ENCODE results near the gene TMEM176B. TPM values are rescaled to one million over a fixed set of nuclear protein-coding genes. Genes with fewer than 3 reads are reported as not detected.

Gene TMEM176B
- total RNA-seq, 2 donors from 2014 or later, result 32.9 to 36.3 TPM

DNA sequence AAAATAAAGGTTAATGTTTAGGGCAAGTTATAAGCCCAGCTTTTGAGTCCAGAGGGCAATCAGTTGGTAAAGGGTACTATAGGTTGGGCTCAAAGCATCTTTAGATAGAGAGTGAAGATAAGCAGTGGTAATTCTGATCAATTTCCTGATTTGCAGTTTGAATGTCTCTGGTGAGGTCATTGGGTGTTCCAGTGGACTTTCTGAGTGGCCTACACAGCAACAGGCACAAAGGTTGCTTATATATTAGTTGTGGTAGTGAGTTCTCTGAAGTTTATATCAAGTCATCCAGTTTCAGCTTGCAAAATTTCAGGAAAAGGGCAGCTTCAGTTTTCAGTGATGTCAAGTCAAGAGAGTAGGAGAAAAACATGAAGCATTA lies 33.8 kb downstream of the TMEM176B start:
- TF ChIP-seq POLR2A (IDR thresholded peaks at IDR 0.05), result no peak
- TF ChIP-seq, protein P1, sequence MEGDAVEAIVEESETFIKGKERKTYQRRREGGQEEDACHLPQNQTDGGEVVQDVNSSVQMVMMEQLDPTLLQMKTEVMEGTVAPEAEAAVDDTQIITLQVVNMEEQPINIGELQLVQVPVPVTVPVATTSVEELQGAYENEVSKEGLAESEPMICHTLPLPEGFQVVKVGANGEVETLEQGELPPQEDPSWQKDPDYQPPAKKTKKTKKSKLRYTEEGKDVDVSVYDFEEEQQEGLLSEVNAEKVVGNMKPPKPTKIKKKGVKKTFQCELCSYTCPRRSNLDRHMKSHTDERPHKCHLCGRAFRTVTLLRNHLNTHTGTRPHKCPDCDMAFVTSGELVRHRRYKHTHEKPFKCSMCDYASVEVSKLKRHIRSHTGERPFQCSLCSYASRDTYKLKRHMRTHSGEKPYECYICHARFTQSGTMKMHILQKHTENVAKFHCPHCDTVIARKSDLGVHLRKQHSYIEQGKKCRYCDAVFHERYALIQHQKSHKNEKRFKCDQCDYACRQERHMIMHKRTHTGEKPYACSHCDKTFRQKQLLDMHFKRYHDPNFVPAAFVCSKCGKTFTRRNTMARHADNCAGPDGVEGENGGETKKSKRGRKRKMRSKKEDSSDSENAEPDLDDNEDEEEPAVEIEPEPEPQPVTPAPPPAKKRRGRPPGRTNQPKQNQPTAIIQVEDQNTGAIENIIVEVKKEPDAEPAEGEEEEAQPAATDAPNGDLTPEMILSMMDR (IDR thresholded peaks at IDR 0.05), result no peak
- no peak for DNase-seq
- Histone ChIP-seq H3K4me1 (peaks cover 4% of the 10 kb centered on the region), H3K27ac (no peak overlapping the region), H3K36me3 (replicated peaks in 1 of 2; ENCODE audit: insufficient read depth in 1 of 2, low read depth in 2 of 2) (no peaks in the 10 kb centered on the region), H3K9me3 (peaks cover 0 to 3% (median 0%) of the 10 kb centered on the region in 3 donors), H3K4me3 (no peak overlapping the region), H3K27me3 (no peaks in the 10 kb centered on the region)
- no peak for ATAC-seq
- intact Hi-C loops (cut with DNase I), result no loop called here

DNA sequence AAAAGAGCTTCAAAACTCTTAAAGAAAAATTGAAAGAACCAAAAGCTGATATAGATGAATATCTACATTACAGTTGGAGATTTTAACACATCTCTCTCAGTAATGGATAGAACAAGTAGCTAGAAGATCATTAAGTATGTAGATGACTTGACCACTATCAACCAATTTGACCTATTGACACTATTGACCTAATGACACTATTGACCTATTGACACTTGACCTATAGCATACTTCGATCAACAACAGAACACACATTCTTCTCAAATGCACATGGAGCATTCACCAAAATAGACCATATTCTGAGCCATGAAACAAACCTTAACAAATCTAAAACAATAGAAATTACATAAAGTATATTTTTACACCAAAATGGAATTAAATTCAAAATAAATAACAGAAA lies 40.7 kb downstream of the TMEM176B start:
- Histone ChIP-seq H3K27me3 (no peaks in the 10 kb centered on the region), H3K9me3 (no peaks in the 10 kb centered on the region), H3K4me3 (no peak overlapping the region), H3K4me1 (no peaks in the 10 kb centered on the region), H3K27ac (no peak overlapping the region), H3K36me3 (replicated peaks in 1 of 2; ENCODE audit: insufficient read depth in 1 of 2, low read depth in 2 of 2) (no peaks in the 10 kb centered on the region)
- TF ChIP-seq, protein P1 (IDR thresholded peaks at IDR 0.05), result no peak
- no peak for TF ChIP-seq POLR2A (IDR thresholded peaks at IDR 0.05)
- ATAC-seq, result no peak
- no peak for DNase-seq
- WGBS, 2 donors, result 35 to 45% methylated on average over 1 of the region's 1 CpG
- intact Hi-C loops (cut with DNase I), result no loop called here

DNA sequence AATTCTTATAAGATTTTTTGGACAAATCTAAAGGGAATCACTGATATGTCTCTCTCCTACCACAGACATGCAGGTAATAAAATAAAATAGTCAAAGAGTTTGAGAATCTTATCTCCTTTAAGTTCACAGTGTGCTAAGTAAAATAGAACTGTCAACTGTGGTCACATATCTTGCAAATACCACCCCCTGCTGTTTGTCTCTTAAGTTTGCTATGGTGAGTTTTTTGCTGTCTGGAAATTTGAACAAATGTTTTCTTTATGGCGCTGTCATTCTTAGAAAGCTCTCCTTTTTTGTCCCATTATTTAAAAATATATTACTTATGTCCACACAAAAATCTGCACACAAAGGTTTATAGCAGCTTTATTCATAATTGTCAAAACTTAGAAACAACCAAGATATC lies 43.3 kb downstream of the TMEM176B start:
- no peak overlapping the region for H3K27ac ChIP-seq
- intact Hi-C loops (cut with DNase I), result no loop called here
- WGBS, 2 donors, result 17 to 33% methylated on average over 1 of the region's 1 CpG
- H3K27me3 ChIP-seq, result no peaks in the 10 kb centered on the region
- H3K36me3 ChIP-seq (replicated peaks in 1 of 2; ENCODE audit: insufficient read depth in 1 of 2, low read depth in 2 of 2), result no peaks in the 10 kb centered on the region
- no peak overlapping the region for H3K4me3 ChIP-seq
- TF ChIP-seq, protein P1 (IDR thresholded peaks at IDR 0.05), result peak in 5 of 7 experiments; percentile 11 to 55 (median 42)
- TF ChIP-seq POLR2A (IDR thresholded peaks at IDR 0.05), result no peak
- H3K4me1 ChIP-seq, result peaks cover 6% of the 10 kb centered on the region
- ATAC-seq (no peak), DNase-seq (no peak)
- no peaks in the 10 kb centered on the region for H3K9me3 ChIP-seq

DNA sequence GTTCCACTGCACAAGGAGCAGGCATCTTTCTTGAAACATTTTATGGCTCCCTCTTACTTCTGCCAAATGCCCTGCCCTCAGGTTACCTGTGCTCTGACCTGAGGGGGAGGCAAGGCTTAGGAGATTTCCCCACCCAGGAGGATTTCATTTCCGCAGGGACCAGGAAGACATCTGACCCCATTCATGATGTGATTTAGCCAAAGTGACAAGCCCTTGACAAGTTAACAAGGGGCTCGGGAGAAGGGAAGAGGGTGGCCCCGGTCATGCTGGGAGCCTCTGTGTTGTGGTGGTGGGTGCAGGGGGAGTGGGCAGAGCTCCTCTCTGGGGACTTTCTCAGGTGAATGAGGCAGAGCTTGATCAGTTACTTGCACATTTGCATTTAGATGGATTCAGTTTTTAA lies 44.0 kb downstream of the TMEM176B start:
- H3K36me3 ChIP-seq (replicated peaks in 1 of 2; ENCODE audit: insufficient read depth in 1 of 2, low read depth in 2 of 2), result no peaks in the 10 kb centered on the region
- TF ChIP-seq POLR2A (IDR thresholded peaks at IDR 0.05), result no peak
- TF ChIP-seq, protein P1 (IDR thresholded peaks at IDR 0.05), result no peak
- H3K27ac ChIP-seq, result no peak overlapping the region
- H3K27me3 ChIP-seq, result no peaks in the 10 kb centered on the region
- H3K4me1 ChIP-seq, result peaks cover 6% of the 10 kb centered on the region
- WGBS, 2 donors, result 65 to 76% methylated on average over 3 of the region's 3 CpGs
- ATAC-seq (no peak), DNase-seq (no peak)
- H3K4me3 ChIP-seq, result no peak overlapping the region
- intact Hi-C loops (cut with DNase I), result no loop called here
- no peaks in the 10 kb centered on the region for H3K9me3 ChIP-seq

DNA sequence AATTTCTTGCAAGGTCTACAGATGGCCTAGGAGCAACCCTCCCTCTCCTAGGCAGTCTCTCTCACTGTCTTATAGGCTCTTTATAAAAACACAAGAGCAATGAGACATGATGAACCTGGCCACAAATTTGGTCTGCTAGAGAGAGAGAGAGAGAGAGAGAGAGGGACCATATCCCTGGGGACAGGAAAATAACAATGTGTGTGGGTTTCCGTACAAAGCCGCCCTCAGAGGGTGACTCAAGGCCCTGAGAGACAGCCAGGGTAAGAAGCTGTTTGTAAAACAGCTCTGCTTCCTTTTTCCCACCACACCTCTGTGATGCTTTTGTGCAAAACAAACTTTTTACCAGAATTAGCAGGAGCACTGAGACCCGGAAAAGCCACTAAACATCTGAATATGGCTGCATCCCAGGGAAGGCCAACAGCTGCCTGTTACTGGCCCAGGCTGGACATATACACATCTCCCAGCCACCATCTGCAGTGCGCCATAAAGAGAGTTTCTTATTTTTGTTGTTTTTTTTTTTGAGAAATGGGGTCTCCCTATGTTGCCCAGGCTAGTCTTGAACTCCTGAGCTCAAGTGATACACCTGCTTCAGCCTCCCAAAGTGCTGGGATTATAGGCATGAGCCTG lies 44.6 kb downstream of the TMEM176B start:
- H3K27me3 ChIP-seq, result no peaks in the 10 kb centered on the region
- no peaks in the 10 kb centered on the region for H3K9me3 ChIP-seq
- peaks cover 6% of the 10 kb centered on the region for H3K4me1 ChIP-seq
- H3K4me3 ChIP-seq, result no peak overlapping the region
- peak; percentile 41 for ATAC-seq
- 73% methylated on average over 4 of the region's 4 CpGs for WGBS, 2 donors
- no peak for DNase-seq
- no peaks in the 10 kb centered on the region for H3K36me3 ChIP-seq (replicated peaks in 1 of 2; ENCODE audit: insufficient read depth in 1 of 2, low read depth in 2 of 2)
- no peak overlapping the region for H3K27ac ChIP-seq
- TF ChIP-seq, protein P1 (IDR thresholded peaks at IDR 0.05), result no peak
- TF ChIP-seq POLR2A (IDR thresholded peaks at IDR 0.05), result no peak
- intact Hi-C loops (cut with DNase I), result no loop called here
